CD4-positive, alpha-beta T cell treated with Interleukin-10 for 1 hour (primary cell): ENCODE results near the gene FGF18.

Source experiments
- DNase-seq: peaks from one replicate; pipeline ENCODE4 v3.0.0-alpha.2; 2020

The FGF18 gene

DNA sequence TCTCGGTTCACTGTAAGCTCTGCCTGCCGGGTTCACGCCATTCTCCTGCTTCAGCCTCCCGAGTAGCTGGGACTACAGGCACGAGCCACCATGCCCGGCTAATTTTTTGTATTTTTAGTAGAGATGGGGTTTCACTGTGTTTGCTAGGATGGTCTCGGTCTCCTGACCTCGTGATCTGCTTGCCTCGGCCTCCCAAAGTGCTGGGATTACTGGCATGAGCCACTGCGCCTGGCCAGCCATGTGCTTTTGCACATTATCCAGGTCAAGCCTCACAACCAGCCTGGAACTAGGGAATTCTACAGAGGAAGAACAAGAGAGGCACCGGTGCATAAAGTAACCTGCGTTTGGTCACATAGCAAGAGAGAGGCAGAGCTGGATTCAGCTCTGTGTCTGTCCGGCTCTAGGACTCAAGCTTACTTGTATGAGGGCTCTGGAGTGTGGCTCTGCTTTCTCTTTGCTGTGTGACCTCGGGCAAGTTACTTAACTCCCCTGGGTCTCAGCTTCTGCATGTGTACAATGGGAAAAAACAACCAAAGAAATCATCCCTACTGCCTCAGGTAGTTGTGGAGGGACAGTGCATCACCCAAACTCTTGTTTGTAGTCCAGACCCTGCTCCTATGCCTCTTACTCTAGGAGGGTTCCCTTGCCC lies 6.3 kb downstream of the FGF18 start:
- no peak for DNase-seq

DNA sequence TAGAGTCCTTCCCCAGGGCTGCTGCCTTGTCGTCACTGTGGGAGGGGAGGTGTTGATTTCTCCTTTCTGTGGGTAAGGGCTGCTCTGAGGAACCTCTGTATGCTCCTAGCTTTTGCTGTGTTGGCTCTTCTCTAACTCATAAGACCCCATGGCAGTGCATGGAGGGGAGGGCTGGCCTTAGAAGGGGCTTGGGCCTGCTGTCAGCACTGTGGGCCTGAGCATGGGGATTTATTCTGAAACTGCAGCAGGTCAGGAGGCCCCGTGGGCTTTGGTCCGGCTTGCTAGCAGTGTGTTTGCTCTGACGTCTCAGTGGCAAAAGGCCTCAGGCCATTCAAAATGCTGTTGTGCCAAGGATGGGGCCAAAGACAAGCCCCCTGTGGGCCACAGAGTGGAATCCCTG lies 6.8 kb downstream of the FGF18 start:
- DNase-seq = no peak

- DNase-seq = no peak
These were observed 7.2 kb downstream of the FGF18 start for GRCh38 chr5:171426680-171427079.

DNA sequence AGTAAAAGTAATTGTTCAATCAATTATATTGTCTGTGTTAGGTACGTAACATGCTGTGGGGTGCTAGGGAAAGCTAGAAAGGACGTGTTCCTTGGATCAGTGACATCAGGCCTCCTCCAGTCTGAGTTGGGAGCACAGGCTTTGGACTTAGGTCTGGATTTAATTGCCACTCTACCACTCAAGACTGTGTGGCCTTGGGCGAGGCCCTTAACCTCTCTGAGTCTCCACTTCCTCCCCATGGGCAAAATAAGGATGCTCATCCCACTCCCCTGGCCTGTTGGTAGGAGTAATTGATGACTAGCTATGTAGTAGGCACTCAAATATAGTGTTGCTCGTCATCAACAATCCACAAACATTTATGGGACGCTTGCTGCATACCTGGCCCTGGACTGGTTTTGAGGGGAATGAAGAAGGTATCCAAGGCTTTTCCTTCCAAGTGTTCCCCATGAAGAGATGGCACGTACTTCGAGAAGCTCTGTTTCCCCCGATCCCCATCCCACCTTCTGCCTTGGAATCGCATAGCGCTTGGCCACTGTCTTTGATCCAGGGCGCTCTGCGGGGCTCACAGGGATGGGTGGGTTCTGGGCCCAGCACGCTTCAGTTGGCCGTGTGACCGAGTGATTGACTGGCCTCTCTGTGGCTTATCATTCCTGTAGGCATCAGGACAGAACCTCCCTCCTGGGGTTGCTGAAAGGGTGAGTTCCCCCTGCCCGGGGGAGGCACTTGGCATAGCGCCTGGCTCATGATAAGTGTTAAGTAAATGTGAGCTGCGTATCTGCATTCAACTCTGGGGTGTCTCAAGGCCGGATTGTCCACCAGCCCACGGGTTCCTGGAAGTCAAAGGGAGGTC lies 8.1 kb downstream of the FGF18 start:
- no peak for DNase-seq

DNA sequence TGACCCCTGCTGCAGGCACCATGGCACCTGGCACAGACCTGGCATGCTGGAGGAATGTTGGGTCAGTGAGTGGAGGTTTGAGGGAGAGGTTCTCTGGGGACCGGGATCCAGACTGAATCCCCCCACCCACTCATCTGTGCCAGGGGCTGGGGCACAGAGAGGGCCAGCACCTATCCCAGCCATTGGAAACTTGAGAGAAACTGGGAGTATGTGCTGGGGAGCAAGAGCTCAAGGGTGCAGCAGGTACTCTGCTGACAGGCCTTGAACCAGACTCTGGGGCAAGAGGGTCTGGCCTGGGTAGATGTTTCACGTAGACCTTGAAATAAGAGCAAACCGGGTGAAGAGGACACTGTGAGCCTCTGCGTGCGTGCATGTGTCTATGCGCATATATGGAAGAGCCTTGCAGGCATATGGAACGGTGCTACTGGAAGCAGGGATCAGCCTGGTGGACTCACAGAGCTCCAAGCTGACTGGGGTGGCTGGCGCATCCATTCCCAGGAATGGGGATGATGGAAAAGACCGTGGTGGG lies 8.8 kb downstream of the FGF18 start:
- no peak for DNase-seq

- DNase-seq = no peak
These were observed 9.5 kb downstream of the FGF18 start for GRCh38 chr5:171428809-171429542.

DNA sequence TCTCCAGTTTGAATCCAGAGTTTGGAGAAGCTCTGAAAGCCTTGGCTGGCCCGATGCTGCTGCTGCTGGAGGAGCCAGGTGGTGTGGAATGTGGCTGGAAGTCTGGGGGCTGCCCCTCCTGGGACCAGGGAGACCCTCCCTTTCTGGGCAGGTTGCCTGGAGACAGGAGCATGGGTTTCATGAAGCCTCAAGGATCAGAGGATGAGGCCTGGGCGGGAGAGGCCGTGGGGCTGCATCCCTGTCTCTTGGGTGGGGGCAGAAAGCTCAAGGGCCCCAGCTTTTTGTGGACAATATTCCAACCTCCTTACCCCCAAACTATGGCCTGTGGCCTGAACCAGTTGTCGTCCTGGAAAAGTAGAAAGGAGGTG lies 10.1 kb downstream of the FGF18 start:
- no peak for DNase-seq

DNA sequence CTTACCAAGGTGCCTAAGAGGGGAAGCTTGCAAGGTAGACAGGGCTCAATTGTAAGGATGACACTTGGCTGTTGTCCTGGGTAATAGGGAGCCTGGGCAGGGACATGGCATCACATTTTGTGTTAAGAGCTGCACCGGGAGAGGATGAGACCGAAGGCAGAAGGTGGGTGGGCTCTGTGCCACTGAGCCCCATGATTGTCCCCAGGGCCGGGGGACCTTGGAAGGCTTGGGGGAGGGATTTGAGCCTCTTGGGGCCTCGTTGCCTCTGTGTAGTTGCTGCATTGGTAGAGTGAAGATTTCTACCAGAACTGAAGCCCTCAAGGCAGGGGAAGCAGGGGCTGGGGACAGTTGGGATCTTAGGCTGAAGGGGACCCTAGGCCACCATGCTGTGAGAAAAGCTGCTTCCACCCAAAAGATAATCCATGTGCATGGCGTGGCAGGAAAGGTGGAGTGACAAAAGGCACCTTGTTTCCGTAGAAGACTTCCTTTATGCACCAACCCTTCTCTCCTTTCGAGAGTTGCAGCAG lies 11.9 kb downstream of the FGF18 start:
- no peak for DNase-seq

GRCh38 chr5:171432076-171432475 lies 12.6 kb downstream of the FGF18 start:
- no peak for DNase-seq

DNA sequence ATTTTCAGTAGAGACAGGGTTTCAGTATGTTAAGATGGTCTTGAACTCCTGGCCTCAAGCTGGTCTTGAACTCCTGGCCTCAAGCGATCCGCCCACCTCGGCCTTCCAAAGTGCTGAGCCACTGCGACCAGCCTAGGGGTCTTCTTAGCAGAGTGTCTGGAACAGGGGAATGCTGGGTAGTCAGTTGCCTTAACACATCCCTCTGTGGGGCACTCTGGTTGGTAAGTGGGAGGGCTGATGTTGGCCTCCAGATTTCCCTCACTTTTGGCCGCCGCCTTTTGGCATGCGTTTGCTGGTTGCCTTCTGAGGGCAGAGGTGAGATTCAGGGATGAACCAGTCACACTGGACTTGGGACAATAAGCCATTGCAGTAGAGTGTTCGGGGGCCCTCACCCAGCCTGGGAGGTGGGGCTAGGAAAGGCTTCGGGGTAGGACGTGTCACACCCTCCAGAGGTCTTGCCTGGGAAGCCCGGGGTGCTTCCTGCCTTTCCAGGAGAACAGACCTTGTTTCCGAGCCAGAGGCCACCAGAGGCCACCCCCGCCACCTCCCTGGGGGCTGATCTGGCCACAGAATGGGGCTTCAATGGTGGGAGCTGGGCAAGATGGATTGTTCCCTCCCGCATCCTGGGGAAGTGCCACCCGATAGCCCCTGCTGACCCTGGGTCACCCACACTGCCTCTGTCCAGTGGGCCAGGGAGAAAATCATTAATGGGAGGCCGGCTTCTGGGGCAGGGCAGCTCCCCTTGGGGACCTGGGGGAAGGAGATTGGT lies 13.3 kb downstream of the FGF18 start:
- no peak for DNase-seq

GRCh38 chr5:171433352-171433698 lies 13.9 kb downstream of the FGF18 start:
- no peak for DNase-seq

DNA sequence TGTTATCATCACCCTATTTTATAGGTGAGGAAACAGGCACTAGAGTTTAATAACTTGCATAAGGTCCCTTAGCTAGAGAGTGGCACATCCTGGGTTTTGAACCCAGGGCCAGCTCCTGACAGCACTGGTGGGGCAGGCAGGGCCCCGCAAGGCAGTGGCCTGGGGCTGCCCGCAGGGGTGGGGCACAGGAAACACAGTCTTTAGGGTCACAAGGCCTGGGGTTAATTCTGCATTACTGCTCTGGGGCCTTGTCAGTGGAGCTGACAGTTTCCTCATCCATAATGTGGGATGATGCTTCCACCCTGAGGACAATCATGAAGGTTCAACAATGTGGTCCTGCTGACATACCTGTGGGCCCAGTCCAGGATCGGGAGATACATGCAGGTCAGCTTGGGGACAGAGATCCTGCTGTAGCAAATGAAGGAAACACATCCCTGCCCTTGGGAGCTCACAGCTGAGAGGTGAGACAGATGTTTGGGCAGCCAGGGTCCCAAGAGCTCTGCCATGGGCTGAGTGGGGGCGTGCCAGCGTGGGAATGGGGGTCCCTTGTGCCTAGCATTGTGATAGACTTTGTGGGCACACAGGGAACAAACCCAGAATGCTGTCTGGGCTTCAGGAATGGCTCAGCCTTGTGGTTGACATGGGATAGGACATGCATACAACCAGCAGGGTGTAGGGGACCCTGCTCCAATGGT lies 14.7 kb downstream of the FGF18 start:
- DNase-seq = no peak

DNA sequence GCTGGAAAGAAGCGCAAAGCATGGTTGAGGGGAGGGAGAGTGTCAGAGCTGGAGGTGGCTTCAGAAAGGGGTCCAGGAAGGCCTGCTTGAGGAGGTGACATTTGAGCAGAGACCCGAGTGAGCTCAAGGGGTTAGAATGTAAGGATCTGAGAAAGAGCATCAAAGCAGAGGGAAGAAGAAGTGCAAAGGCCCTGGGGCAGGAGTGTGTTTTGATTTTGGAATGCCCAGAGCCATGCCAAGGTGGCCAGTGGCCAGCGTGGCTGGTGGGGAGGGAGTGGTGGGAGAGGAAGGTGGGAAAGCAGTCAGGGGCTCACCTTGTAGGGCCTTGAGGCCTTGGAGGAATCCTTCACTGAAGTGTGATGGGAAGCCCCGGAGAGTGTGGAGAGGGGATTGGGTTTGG lies 15.4 kb downstream of the FGF18 start:
- no peak for DNase-seq

DNA sequence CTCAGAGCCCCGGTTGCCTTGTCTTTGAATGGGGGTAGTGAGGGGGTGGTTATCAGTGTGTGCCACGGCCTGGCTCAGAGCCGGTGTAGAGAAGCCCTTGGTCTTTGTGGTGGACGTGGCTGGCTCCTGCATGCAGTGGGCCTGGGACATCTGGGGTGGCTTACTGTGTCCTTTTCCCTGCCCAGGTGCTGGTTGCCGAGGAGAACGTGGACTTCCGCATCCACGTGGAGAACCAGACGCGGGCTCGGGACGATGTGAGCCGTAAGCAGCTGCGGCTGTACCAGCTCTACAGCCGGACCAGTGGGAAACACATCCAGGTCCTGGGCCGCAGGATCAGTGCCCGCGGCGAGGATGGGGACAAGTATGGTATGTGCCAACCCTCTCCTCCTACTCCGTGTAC lies 16.5 kb downstream of the FGF18 start:
- DNase-seq = no peak

GRCh38 chr5:171436804-171437285 lies 17.4 kb downstream of the FGF18 start:
- no peak for DNase-seq

DNA sequence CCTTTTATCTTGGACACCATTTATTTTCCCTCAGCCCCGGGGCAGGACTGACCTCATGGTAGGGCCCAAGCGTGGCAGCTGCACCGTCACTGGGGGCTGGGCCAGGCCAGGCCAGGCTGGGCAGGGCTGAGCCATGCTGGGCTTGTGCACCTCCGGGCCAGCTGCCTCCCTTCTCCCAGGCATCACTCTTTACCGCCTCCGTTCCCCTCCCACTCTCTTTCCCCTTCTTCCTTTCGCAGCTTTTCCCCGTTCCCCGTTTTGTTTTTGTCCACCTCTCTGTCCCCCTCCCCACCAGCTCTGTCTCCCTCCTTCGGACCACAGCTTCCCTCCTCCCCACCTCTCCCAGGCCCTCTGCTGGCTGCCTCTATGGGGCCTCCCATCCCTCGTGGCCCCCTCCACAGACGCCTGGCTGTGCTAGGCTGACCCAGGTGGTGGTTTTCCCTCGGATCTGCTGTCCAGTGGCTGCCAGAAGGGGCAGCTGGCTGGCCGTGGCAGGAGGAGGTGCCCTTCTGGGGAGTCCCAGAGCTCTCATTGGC lies 17.9 kb downstream of the FGF18 start:
- DNase-seq = no peak

GRCh38 chr5:171438738-171439137 lies 19.3 kb downstream of the FGF18 start:
- no peak for DNase-seq

DNA sequence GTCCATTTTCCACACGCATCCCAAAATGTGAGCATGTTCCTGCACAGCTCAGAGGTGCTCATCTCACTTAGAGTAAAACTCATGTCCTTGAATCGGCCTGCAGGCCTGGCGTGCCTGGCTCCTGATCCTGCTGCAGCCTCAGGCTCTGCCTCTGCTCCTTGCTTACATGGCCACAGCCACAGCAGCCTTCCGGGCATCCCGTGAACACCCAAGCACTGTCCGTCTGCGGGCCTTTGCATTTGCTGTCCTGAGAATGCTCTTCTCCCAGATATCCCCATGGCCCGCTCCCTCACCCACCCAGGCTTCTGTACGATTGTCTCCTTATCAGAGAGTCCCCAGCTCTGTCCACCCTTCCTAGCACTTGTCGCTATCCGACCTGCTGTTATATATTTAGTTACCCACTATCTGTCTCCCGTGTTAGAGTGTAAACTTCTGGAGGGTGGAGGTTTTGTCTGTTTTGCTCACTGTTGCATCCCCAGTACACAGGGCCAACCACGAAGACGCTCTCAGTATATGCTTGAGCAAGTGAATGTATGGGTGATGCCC lies 21.9 kb downstream of the FGF18 start:
- no peak for DNase-seq

DNA sequence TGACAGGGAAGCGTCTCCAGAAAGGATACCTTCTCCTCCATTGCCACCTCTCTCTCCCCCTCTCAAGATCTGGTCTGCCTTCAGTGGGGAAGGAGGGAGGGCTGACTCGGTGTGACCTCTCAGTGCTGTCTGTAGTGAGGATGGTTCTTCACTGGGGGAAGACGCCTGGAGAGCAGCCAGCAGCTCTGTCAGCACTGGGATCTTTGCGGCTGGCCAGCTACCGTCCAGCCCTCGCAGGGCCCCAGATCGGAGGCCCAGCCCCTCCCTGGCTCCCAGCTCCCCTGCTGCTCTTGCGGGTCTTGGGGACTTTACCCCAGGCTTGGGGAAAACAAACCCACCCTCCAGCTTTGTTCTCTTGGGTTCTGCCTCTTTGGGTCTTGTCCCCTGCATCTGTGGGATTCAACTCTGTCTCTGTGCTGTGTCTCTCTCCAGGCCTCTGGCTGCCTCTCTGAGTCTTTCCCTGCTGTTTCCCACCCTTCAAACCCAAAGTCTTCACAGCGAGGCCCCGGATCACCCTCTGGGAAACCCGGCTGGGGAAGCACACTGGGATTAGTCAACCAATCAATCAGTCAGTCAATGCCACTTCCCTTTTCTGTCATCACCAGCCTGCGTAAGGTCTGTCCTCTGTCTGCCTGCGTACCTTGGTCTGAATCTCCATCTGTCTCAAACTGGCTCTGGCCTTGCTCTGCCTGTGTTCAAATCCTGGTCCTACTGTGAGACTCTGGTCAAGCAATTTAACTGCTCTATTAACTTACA lies 23.0 kb downstream of the FGF18 start:
- DNase-seq = no peak

GRCh38 chr5:171444582-171444981 lies 25.1 kb downstream of the FGF18 start:
- no peak for DNase-seq
